SW480 (cell line): Measurements from ENCODE around the gene MYO7B.

ENCODE experiments used
- DNase-seq: peaks from one replicate; pipeline ENCODE4 v3.0.0-alpha.2; 2016; ENCODE audit warnings: low spot score

Gene MYO7B

DNA sequence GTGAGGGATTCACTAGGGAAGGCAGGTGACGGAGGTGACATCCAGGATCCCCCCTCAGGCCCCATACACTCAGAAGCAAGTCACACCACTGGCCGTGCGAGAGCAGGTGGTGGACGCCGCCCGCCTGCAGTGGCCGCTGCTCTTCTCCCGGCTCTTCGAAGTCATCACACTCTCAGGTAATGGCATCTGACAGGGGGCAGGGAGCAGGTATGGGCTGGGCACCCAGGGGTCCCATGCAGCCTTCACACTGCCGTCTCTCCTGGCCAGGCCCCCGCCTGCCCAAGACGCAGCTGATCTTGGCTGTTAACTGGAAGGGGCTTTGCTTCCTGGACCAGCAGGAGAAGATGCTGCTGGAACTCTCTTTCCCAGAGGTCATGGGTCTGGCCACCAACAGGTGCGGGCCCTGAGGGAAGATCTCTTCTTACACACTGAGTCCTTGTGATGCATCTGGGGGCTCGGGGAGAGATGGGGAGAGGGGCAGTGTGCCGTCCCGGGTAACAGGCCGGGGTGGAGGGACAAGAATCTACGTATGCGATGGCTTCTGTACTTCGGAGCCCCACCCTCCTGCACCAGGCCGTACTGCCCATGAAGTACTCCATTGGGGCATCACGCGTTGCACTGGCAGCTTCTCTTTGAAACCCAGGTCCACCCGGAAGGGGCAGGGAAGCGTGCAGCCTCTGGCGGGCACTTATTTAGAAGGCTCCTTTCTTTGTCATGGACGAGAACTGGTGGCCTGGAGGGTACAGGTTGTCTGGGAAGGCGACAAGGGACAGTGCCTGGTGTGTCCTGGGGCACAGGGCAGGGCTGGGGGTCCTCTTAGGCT is 91.6 kb downstream of the MYO7B start:
- no peak for DNase-seq

DNA sequence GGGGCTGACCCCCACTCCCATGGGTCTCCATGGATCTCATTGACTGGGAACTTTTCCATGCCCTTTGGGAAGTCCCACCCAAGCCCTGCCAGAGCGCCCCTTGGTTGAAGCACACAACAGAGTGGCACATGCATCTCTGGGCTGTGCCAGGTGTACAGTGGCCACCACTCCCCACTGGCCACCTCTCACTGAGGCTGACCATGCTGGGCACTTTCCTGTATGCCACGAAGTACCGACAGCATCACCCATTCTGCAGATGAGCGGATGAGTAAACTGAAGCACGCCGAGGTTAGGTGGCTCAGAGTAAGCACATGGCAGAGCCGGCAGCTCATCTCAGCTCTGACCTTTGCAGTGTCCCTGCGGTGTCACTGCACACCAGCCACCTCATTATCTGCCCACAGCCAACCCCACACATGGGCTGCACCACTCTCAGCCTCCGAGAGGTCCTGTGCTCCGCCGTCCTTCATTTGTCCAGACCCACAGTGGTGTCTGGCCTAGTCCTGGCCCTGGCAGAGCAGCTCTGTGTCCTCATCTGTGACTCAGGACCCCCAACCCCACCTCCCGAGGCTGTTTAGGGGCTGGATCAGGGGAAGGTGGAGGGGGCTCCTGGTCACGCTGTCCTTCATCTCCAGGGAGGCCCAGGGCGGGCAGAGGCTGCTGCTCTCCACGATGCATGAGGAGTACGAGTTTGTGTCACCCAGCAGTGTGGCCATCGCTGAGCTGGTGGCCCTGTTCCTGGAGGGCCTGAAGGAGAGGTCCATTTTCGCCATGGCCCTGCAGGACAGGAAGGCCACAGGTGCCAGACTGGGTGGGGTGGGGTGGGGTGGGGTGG is 92.5 kb downstream of the MYO7B start:
- DNase-seq, result no peak

DNA sequence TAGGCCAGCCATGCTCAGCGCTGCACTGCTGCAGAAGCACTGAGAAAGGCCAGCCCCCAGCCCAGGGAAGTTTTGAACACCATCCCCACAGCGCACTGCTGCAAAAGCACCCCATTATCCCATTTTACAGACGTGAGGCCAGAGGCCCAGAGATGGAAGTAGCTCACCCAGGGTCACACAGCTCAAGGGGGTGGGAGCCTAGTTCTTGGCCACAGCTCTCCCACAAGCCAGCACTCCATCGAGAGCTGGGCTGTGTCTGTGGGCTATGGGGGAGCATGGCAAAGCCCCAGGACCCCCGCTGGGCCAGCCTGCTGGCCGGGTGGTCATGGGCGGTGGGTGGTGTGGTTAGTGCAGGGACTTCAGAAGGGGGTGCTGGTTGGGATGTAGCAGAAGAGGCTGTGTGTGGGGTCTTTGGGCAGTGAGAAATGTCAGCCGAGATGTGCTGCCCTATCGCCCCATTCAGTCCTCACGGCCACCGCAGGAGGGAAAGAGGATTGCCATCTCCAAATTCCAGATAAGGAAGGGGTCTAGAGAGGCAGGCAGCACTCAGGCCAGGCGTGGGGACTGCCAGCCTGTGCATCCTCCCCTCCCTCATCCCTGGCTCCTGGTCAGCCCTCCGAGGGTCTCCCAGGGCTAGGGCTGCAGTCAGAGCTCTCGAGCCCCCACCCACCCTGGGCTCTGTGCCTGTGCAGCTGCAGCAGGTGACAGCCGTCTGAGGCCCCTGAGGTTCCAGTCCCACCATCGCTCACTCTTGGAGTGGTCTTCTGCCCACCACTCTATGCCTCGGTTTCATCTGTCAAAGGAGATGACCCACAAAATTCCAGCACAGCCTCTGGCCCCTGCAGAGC is 93.5 kb downstream of the MYO7B start:
- DNase-seq, result no peak

DNA sequence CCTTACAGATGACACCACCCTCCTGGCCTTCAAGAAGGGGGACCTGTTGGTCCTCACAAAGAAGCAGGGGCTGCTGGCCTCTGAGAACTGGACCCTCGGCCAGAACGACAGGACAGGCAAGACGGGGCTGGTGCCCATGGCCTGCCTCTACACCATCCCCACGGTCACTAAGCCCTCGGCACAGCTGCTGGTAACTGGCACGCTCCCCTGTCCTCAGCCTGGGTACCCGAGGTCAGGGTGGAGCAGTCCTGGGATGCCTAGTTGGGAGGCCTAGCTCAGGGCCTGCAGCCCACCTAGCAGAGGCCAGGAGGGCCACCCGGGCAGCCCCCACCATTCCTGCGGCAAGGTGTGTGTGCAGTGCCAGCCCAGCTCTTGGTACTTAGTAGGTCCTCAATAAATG is 94.2 kb downstream of the MYO7B start:
- no peak for DNase-seq

DNA sequence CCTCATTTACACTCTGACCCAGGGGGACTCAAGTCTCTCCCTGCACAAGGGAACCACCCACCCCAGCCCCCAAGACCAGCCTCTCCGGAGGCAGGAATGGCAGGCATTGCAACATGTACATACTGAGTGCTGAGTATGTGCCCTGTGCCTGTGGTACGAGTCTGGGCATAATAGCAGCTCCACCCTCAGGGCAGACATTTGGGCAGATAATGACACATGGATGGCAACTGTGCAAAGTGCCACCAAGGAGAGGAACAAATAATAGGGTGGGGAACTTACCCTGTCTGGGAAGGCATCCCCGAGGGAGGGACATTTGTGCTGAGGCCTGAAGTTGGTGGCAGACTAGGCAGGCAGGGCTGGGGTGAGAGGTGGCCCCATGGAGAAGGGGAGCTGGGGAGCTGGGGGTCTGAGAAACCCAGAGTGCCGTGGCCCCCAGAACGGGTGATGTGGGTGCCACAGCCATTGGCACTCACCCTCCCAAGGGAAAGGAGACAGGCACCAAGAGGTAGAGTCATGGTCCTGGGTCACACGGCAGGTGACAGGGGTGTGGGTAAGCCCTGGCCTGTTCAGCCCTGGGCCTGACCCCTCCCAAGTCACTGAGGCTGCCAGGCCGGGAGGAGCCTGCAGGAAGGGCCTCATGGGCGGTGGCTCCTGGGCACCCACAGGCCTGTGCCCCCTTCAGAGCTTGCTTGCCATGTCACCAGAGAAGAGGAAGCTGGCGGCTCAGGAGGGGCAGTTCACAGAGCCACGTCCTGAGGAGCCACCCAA is 94.8 kb downstream of the MYO7B start:
- DNase-seq, result no peak

DNA sequence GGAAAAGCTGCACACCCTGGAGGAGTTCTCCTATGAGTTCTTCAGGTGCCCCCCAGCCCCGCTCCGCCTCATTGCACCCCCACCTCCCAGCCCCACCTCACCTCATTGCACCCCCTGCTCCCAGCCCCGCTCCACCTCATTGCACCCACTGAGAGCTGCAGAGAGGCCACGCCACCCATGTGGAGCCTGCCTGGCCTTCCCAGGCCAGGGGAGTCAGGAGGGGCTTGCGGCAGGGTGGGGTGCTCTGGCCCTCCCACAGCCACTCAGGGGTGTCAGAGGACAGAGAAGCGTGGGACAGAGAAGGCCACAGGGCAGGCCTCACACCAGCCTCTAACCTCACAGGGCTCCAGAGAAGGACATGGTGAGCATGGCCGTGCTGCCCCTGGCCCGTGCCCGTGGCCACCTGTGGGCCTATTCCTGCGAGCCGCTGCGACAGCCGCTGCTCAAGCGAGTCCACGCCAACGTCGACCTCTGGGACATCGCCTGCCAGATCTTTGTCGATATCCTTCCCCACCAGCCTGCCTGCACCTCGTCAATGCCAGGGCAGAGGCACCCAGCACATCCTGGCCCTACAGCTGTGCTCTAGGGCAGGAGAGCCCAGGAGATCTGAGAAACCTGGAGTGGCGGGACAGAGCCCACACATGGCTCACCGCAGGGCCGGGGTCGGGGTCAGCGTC is 95.5 kb downstream of the MYO7B start:
- DNase-seq, result no peak

DNA sequence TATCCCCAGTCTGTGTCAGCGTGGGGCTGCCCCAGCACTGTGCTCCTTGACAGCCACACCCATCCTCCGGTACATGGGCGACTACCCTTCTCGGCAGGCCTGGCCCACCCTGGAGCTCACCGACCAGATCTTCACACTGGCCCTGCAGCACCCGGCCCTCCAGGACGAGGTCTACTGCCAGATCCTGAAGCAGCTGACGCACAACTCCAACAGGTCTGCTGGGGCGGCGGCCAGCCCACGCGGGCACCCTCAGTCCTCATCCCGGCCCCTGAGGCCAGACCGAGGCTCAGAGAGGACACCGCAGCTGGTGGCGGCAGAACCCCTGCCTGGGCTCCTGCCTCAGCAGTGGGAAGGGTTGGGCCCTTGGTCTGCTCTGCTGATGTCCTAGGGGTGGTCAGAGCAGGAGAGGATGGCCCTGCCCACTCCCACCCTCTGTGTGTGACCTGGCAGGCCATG is 96.1 kb downstream of the MYO7B start:
- no peak for DNase-seq

DNA sequence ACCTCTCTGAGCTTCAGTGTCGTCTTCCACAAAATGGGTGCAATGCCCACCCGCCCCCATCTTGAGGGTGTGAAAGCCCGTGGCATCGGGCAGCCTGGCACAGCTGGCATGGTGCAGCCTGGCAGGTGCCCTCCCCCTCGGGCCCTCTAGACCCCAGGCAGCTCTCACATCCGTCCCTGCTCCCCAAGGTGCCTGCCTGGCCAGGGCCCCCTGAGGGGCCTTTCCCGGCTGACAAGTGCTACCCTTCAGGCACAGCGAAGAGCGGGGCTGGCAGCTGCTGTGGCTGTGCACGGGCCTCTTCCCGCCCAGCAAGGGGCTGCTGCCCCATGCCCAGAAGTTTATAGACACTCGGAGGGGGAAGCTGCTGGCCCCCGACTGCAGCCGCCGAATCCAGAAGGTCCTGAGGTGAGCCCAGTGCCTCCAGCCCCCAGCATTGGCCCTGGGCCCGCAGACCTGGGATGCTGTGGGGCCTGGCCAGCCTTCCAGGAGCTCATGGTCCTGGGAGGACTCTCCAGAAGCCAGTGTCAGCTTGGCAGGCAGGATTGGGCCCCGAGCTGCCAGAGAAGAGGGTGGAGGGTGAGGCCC is 96.6 kb downstream of the MYO7B start:
- DNase-seq, result no peak

DNA sequence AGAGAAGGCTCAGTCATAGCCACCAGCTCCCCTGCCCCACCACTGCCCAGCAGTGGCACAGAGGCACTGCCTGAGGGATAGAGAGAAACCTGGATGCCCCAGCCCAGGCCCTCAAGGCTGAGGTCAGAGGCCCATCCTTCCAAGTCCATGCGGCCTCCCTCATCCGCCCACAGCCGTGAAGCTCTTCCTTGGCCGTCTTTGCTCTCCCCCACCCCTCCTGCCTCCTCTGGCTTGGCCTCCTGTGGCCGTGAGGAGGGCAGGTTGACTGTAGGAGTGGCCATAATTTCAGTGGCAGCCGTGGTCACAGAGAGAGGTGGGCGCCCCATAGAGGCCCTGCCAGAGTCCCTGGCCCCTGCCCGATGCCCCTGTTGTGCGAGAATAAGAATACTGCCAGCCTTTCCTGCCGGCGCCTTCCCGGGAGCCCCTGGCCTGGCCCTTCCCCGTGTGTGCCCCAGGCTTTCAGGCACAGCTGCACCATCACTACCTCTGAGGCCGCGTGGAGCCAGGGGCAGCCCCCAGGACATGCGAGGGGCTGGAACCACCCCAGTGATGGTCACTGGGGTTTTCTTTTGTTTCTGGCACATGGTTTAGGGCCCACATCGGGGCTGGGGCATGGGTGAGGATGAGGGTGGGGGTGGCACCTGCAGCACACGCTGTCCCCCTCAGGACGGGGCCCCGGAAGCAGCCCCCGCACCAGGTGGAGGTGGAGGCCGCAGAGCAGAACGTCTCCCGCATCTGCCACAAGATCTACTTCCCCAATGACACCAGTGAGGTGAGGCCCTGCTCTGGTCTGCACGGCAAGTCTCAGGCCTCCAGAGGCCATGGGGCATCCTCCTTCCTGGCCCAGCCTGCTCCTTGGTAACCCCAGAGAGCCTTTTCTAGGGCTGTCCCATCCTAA is 97.4 kb downstream of the MYO7B start:
- DNase-seq, result no peak

DNA sequence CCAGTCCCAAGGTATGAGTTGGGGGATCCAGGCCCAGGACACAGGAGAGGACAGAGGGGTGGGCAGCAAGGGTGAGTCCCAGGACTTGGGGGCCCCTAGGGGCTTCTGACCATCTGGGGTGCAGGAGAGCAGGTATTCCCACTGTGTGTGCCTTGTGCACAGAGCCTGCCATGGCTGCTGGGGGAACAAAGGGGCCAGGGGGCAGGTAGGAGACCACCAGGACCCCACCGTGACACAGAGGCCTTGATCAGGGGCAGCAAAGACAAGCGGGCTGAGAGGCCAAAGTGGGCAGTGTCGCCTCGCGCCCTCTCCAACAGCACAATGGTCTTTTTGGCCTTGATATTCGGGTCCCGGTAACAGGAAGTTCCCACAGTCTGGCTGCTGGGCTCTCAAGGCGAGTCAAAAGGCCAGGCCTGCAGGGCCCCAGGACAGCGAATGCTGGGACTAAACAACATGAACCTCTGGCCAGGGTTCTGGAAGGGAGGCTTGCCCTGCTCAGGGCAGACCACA is 98.1 kb downstream of the MYO7B start:
- no peak for DNase-seq

DNA sequence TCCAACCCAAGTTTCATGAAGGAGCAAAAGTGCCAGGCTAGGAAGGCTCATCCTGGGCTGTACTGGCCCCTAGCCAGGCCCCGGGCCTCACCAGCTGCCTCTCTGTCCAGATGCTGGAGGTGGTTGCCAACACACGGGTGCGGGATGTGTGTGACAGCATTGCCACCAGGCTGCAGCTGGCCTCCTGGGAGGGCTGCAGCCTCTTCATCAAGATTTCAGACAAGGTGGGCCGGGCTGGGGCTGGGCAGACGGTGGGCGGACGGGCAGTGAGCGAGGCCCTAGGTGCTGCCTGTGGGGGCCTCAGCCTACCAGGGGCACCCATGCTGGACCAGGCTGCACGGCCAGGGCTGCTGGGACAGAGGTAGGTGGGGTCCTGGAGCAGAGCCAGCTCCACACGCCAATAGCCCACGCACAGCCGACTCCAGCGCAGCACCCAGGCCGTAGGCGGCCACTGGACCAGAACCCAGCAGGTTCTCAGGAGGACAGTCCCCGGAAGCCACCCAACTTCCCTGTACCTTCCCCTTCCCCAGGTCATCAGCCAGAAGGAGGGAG is 98.7 kb downstream of the MYO7B start:
- DNase-seq, result no peak

DNA sequence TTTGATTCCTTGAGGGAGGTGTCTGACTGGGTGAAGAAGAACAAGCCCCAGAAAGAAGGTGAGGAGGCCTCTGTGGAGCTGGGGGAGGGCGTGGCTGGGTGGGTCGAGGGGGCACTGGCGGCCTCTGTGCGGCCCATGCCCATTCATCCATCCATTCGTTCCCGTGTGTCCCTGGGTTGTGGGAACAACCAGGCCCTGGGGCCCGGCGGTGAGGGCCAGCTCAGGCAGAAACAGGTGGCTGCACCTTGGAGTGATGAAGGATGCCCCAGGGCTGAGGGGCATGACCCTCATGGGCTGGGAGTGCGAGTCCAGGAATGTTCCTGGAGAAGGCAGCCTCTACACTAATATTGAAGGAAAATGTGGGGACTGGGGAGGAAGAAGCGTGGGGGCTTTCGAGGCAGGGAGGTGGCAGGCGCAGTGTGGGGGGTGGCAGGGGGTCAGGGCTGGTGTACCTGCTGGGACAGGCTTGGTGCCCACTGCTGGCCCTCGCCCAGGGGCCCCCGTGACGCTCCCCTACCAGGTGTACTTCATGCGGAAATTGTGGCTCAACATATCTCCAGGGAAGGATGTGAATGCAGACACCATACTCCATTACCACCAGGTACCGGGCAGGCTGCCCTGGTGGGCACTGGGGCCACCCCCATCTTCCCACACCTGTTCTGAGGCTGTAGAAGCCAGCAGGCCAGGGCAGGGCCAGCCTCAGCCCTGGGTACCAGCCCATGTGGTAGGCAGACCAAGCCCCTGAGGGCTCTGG is 99.3 kb downstream of the MYO7B start:
- no peak for DNase-seq

DNA sequence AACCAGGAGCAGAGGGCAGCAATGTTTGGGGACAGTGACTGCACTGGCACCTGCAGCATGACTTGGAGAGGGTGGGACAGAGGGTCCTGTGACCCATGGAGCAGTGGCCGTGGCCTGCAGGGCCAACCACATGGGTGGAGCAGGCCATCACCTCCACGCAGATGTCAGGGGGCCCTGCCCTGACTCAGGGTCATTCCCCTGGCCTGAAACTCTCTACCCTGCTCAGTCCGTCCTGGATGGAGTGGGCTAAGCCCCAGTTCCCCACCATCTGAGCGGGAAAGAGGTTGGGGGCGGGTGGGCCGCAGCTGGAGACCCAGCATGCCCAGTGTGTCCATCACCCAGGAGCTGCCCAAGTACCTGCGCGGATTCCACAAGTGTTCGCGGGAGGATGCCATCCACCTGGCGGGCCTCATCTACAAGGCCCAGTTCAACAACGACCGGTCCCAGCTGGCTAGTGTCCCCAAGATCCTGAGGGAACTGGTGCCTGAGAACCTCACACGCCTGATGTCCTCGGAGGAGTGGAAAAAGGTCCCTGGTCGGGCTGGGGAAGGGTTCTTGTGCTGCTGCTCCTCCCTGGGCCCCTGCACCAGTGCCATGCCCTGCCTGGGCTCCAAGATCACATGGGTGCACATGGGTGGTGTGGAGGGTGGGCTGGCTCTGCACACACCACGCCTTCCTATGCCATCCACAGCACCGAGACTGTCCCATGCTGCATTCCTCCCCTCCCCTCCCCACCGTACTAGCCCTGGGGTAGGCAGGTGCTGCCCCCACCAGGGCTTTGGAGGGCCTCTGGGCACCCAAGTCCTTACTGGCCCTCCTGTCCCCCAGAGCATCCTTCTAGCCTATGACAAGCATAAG is 100.1 kb downstream of the MYO7B start:
- DNase-seq, result no peak

DNA sequence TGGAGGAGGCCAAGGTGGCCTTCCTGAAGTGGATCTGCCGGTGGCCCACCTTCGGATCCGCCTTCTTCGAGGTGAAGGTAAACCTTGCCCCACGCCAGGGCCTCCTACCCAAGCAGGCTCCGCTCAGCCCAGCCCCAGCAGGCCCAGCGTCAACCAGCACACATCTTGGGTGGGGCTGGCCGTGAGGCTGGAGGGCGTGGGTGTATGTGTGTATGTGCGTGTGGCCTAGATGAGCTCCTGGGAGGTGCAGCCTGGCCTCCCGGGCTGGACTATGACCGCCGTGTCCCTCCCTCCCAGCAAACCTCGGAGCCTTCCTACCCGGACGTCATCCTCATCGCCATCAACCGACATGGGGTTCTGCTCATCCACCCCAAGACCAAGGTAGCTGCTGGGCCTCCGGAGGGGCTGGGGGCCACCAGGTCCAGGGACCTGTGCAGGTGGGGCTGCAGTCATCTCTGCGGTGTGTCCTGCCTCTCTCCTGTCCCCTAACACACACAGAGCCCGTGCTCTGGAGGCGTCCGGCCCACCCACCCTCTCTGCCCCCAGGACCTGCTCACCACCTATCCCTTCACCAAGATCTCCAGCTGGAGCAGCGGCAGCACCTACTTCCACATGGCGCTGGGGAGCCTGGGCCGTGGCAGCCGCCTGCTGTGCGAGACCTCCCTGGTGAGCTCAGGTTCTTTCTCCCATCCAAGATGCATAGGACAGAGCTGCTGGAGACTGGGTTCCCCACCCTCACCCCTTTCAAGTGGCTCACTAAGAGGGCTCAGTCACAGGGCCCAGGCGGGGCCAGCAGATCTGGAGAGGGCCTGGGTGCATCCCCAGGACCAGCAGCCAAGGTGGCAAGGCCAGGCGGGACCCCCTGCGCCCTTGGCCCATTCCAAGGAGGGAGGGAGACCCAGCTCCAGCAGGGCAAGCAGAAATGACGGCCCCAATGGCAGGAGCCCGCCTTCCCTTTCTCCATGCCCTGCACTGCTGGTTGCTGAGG is 101.1 kb downstream of the MYO7B start:
- no peak for DNase-seq

DNA sequence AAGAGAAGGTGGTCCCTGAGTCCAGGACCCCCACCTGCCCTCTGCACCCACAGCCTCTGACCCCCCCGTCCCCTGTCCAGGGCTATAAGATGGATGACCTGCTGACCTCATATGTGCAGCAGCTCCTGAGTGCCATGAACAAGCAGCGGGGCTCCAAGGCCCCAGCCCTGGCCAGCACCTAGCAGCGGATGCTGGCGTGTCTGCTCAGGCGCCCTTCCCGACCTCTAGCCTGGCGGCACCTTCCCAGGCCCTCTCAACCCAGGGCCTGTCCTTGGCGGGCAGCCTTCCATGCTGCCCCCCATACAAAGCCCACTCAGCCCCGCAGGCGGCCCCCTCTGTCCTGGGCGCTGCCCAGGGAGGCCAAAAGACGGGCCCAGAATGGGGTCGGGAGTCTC is 101.8 kb downstream of the MYO7B start:
- no peak for DNase-seq

DNA sequence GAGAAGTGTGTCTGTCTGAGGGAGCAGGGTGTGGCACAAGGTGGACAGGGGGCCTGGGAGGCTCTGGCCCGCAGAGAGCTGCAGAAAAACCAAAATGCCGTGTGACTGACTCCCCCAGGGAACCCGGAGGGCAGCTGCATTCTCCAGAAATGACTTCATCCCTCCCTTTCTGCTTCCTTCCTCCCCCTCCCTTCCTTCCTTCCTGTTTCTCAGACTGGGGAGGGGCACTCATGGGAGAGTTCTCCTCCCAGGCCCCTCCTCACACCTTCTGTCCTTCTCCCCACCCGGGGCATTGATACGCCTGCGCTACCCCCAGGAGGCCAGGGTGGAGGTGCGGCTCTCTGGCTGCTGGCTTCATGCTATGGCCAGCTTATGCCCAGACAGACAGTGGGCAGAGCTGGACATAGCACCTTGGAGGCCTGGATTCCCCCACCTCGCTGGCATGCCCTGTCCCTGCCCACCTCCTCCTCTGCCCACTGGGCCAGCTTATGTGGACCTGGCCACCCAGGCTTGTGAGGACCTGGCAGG is 102.3 kb downstream of the MYO7B start:
- peak; percentile 39 for DNase-seq
